ENCODE data around the gene BLMH. TPM values are rescaled to one million over a fixed set of nuclear protein-coding genes. Genes with fewer than 3 reads are reported as not detected.

BLMH gene
- polyA plus RNA-seq, 1 of the 3 experiments (the other 2 are of a cell fraction) = 19.4 TPM

- no peak overlapping the region for H3K4me2 ChIP-seq
- no peaks in the 10 kb centered on the region for H4K20me1 ChIP-seq (ENCODE audit: insufficient read depth)
- no peak overlapping the region for H3K4me3 ChIP-seq (ENCODE audit: low read depth in 2 of 2, low read length in 1 of 2)
- no peak overlapping the region for H2AFZ ChIP-seq (ENCODE audit: low read depth)
- H3K9me2 ChIP-seq = no peaks in the 10 kb centered on the region
- ChIA-PET CTCF (interaction anchor here (1.9 to 2.0 kb wide), 2 partner anchors 9 to 10 kb away, joined by 5 to 8 read pairs; partner anchors contain the start of gene SLC6A4), POLR2A (no interaction called here)
- no peaks in the 10 kb centered on the region for H3K36me3 ChIP-seq (replicated peaks in 1 of 2; ENCODE audit: control insufficient read depth in 1 of 2, insufficient read depth in 2 of 2, low read length in 1 of 2)
- no peak overlapping the region for H3K27ac ChIP-seq (ENCODE audit: low read depth in 2 of 2, low read length in 1 of 2)
- no peaks in the 10 kb centered on the region for H3F3A ChIP-seq (replicated peaks; ENCODE audit: insufficient read depth)
- H3K27me3 ChIP-seq (ENCODE audit: insufficient read depth) = peaks cover 5% of the 10 kb centered on the region; the same call in 1 of the 2 replicates
- no peak overlapping the region for H3K9ac ChIP-seq
- TF ChIP-seq USF2 (IDR thresholded peaks at IDR 0.05; ENCODE audit: borderline replicate concordance, low read depth, low read length) (no peak), NFIC (IDR thresholded peaks at IDR 0.05; ENCODE audit: borderline replicate concordance) (no peak), NRF1 (IDR thresholded peaks at IDR 0.05; ENCODE audit: low read depth, low read length) (no peak), REST (IDR thresholded peaks at IDR 0.05; ENCODE audit: low read depth, low read length) (no peak), CHD2 (IDR thresholded peaks at IDR 0.05; ENCODE audit: low read length, partially characterized antibody) (no peak), MXI1 (IDR thresholded peaks at IDR 0.05; ENCODE audit: low read depth, low read length) (no peak), GABPA (IDR thresholded peaks at IDR 0.05; ENCODE audit: low read depth) (no peak), USF1 (IDR thresholded peaks at IDR 0.05; ENCODE audit: borderline replicate concordance, low read depth) (no peak), RCOR1 (IDR thresholded peaks at IDR 0.05; ENCODE audit: low read length) (no peak), ZBTB33 (IDR thresholded peaks at IDR 0.05; ENCODE audit: borderline replicate concordance, low read depth) (no peak), RAD21 (IDR thresholded peaks at IDR 0.05; ENCODE audit: low read length) (no peak), JUND (IDR thresholded peaks at IDR 0.05) (no peak), CTCF (IDR thresholded peaks at IDR 0.05) (no peak), MAX (IDR thresholded peaks at IDR 0.05; ENCODE audit: low read depth) (no peak), TAF1 (IDR thresholded peaks at IDR 0.05; ENCODE audit: borderline replicate concordance, low read depth, low read length) (no peak)
- 66% methylated on average over 10 of the region's 10 CpGs for WGBS (ENCODE audit: low lambda C conversion rate)
- DNase-seq = no peak
- H3K79me2 ChIP-seq (ENCODE audit: insufficient read depth) = no peaks in the 10 kb centered on the region
- H3K9me3 ChIP-seq = no peaks in the 10 kb centered on the region
- no peaks in the 10 kb centered on the region for H3K4me1 ChIP-seq (ENCODE audit: control insufficient read depth in 1 of 2, insufficient read depth in 2 of 2, low read depth in 1 of 2, low read length in 1 of 2)
Observed at GRCh38 chr17:30226878-30227277, 64.9 kb downstream of the BLMH start.
